ENCODE data around the gene CDYL.

Gene CDYL

DNA sequence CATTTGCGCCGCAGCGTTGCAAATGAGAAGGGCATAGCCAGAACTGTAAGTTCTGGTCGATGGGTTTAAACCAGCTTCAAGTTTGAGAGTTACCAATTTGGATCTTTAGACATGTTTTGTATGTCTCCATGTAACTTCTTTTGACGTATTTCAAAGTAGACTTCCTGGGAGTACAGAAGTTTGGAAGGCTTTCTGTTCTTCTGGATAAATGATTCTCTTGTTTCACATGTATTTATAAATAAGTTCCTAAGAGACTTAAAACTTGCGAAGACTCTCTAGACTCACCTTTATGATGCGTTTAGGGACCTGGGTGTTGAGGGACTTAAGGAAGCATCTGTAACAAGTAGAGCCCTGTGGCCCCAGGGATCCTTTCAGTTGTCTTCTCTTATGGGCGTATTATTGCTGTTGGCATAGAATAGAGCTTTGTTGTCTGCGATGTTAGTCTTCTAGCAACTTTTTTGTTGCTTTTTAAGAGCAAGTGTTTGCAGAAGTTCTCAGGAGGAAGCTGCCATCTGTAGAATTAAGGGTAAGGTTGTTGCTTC is 1.3 kb downstream of the CDYL start:
- H3K27ac Mint-ChIP-seq, result peak overlapping the region; percentile 82
- peak overlapping the region; percentile 86 for H3K4me3 Mint-ChIP-seq
- peaks cover 10% of the 10 kb centered on the region for H3K36me3 Mint-ChIP-seq (ENCODE audit: low read depth)
- peaks cover 11% of the 10 kb centered on the region for H3K9me3 Mint-ChIP-seq
- H3K4me1 Mint-ChIP-seq (ENCODE audit: low read depth), result peaks cover 40% of the 10 kb centered on the region
- no peak for DNase-seq (ENCODE audit: low spot score)
- H3K27me3 Mint-ChIP-seq (ENCODE audit: low read depth), result peaks cover 26% of the 10 kb centered on the region

DNA sequence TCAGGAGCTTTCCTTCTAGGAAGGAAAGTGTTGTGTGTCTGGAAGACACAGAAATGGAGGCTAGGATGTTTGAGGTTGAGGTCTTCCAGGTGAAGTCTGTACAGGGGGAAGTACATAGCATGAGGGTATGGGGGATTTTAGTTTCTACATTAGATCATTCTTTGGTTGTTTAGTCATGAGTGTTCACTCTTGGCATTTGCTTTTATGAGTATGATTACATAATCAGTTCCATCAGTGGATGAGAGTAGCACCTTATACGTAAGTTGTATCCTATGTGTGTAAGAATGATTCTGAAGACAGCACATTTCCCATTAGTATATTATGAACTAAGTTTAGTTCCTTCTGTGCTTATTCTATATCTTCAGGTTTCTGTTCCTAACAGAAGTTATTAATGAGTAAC is 1.9 kb downstream of the CDYL start:
- H3K4me3 Mint-ChIP-seq, result peak overlapping the region; percentile 86
- DNase-seq (ENCODE audit: low spot score), result no peak
- peaks cover 40% of the 10 kb centered on the region for H3K4me1 Mint-ChIP-seq (ENCODE audit: low read depth)
- no peak overlapping the region for H3K27ac Mint-ChIP-seq
- peaks cover 21% of the 10 kb centered on the region for H3K27me3 Mint-ChIP-seq (ENCODE audit: low read depth)
- peaks cover 11% of the 10 kb centered on the region for H3K9me3 Mint-ChIP-seq
- H3K36me3 Mint-ChIP-seq (ENCODE audit: low read depth), result peaks cover 13% of the 10 kb centered on the region

DNA sequence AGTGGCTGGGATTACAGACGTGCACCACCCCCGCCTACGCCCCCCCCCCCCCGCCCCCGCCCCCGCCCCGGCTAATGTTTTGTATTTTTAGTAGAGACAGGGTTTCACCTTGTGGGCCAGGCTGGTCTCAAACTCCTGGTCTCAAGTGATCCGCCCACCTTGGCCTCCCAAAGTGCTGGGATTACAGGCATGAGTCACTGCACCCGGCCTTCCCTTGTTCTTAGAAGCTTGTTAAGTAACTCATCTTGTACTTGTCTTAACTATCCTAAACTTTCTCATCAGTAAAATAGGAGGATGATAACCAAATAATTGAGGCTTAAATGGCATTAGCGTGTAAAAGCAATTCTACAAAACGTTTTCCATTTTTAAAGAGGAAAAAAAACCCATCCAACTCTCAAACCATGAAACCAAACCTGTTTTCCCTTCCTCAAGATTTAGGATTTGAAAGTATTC is 4.2 kb downstream of the CDYL start:
- no peak for DNase-seq (ENCODE audit: low spot score)
- no peaks in the 10 kb centered on the region for H3K27me3 Mint-ChIP-seq (ENCODE audit: low read depth)
- H3K4me1 Mint-ChIP-seq (ENCODE audit: low read depth), result peaks cover 35% of the 10 kb centered on the region
- no peak overlapping the region for H3K4me3 Mint-ChIP-seq
- H3K27ac Mint-ChIP-seq, result no peak overlapping the region
- H3K9me3 Mint-ChIP-seq, result peaks cover 18% of the 10 kb centered on the region
- H3K36me3 Mint-ChIP-seq (ENCODE audit: low read depth), result peaks cover 20% of the 10 kb centered on the region

DNA sequence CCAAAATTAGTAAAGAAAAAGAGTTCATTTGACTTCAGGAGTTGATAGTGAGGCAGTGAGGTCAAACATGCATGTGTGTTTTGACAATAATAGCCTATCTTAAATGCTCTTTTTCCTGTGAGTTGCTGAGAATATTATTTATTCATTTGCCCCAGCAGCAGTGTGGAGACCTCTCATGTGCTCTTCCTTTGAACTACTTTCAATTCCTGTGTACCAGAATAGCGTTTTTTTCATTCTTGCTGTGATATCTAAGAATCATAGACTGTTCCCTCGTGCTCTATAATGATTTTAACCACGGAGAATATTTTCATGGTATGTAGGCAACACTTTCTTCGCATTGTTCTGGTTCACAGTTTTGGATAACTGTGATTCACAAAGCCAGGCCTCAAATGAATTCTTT is 5.2 kb downstream of the CDYL start:
- Mint-ChIP-seq H3K36me3 (ENCODE audit: low read depth) (peaks cover 20% of the 10 kb centered on the region), H3K27ac (peak overlapping the region; percentile 60), H3K27me3 (ENCODE audit: low read depth) (no peaks in the 10 kb centered on the region), H3K4me1 (ENCODE audit: low read depth) (peaks cover 38% of the 10 kb centered on the region), H3K9me3 (peaks cover 18% of the 10 kb centered on the region), H3K4me3 (no peak overlapping the region)
- DNase-seq (ENCODE audit: low spot score), result no peak

DNA sequence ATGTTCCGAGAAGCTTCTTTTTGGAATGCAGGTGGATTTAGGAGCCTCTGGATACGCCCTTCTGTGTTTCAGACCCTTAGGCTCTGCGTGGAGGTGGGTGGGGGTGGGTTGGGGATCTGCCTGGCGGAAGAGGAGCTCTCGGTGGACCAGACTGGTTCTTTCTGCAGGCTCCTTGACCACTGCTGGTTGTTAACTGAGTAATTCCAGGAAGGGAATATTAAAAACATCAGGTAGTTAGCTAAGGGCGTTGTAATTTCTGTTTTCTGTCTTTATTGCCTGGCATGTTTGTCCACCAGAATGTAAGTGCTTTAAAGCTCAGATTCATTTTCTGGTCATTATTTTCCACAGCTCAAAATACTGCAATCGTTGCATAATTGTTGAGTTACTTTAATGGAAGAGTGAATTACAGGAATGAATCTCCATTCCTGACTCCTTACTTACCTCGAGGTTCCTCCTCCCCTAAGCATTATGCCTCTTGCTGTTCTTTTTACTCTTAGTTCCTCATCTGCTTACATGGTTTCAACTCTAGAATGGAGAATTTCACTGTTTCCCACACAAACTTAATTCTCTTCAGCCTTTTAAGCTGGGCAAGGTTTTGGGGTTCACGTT is 5.9 kb downstream of the CDYL start:
- peaks cover 43% of the 10 kb centered on the region for H3K4me1 Mint-ChIP-seq (ENCODE audit: low read depth)

DNA sequence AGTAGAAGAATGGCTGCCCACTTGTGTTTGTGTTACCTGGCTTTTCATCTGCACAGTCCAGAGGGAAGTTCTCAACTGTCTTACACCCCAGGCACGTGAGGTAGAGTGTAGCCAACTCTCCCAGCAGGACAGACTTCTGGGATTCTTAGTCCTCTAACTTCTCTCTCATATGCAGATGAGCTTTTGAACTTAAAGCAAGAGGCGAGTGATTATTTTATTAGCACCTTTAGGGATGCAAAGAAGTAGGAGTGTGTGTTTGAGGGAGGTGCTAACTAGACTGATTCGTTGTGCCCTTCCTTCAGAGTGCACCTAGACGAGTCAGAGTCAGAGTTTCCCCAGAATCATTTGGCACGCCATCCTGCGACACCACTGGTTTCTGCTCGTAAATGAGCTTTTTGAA is 10.8 kb downstream of the CDYL start:
- Mint-ChIP-seq H3K4me3 (peak overlapping the region; percentile 44), H3K4me1 (ENCODE audit: low read depth) (peaks cover 29% of the 10 kb centered on the region), H3K36me3 (ENCODE audit: low read depth) (peaks cover 12% of the 10 kb centered on the region)

More for the DNA sequence above, 5.9 kb downstream of the CDYL start:
- Mint-ChIP-seq H3K4me3 (no peak overlapping the region), H3K9me3 (peaks cover 18% of the 10 kb centered on the region), H3K27me3 (ENCODE audit: low read depth) (no peaks in the 10 kb centered on the region), H3K36me3 (ENCODE audit: low read depth) (peaks cover 20% of the 10 kb centered on the region), H3K27ac (no peak overlapping the region)
- no peak for DNase-seq (ENCODE audit: low spot score)

DNA sequence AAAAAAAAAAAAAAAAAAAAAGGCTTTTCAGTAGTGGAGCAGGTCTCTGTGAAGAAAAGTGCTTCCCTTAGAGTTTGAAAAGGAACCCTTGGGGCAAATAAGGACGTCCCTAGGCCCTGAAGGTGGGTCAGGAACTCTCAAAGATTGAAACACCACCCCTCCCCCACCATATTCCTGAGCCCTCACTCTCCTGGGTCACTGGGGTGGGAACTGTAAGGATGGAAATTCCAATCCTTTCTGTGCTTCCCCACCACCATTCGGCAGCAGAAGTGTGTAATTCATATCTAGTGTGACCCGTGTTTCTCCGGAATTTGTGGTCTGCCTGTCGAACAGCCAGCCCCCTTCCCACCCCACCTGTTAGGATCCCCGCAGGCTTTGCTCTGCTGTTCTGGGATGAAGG is 12.3 kb downstream of the CDYL start:
- Mint-ChIP-seq H3K27me3 (ENCODE audit: low read depth) (no peaks in the 10 kb centered on the region), H3K9me3 (peaks cover 7% of the 10 kb centered on the region), H3K4me1 (ENCODE audit: low read depth) (peaks cover 26% of the 10 kb centered on the region), H3K27ac (no peak overlapping the region), H3K36me3 (ENCODE audit: low read depth) (peaks cover 10% of the 10 kb centered on the region), H3K4me3 (no peak overlapping the region)
- no peak for DNase-seq (ENCODE audit: low spot score)

More for the DNA sequence above, 10.8 kb downstream of the CDYL start:
- Mint-ChIP-seq H3K27ac (no peak overlapping the region), H3K27me3 (ENCODE audit: low read depth) (no peaks in the 10 kb centered on the region), H3K9me3 (peaks cover 7% of the 10 kb centered on the region)
- DNase-seq (ENCODE audit: low spot score), result no peak

DNA sequence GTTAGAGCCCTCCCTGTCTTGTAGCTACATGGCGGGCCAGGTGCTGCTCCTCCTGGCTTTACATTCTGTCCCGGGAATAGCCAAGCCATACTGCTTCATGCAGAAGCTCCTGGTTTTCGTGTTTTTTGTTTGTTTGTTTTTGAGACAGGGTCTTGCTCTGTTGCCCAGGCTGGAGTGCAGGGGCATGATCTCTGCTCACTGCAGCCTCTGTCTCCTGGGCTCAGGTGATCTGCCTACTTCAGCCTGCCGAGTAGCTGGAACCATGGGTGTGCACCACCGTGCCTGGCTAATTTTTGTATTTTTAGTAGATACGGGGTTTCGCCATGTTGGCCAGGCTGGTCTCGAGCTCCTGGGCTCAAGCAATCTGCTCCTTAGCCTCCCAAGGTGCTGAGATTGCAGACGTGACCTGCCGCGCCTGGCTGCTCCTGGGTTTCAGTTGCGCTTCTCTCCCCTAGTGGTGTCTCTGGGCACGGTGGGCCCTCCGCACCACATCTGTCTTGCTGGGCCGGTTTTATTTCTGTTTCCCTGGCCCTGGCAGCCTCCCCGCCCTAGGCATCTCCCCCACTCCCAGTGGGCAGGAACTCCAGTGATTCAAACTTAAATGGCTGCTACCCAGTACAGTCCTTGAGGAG is 12.9 kb downstream of the CDYL start:
- no peaks in the 10 kb centered on the region for H3K27me3 Mint-ChIP-seq (ENCODE audit: low read depth)
- H3K36me3 Mint-ChIP-seq (ENCODE audit: low read depth), result peaks cover 5% of the 10 kb centered on the region
- peaks cover under 1% of the 10 kb centered on the region for H3K9me3 Mint-ChIP-seq
- H3K4me1 Mint-ChIP-seq (ENCODE audit: low read depth), result peaks cover 24% of the 10 kb centered on the region
- no peak overlapping the region for H3K27ac Mint-ChIP-seq
- no peak overlapping the region for H3K4me3 Mint-ChIP-seq
- no peak for DNase-seq (ENCODE audit: low spot score)

DNA sequence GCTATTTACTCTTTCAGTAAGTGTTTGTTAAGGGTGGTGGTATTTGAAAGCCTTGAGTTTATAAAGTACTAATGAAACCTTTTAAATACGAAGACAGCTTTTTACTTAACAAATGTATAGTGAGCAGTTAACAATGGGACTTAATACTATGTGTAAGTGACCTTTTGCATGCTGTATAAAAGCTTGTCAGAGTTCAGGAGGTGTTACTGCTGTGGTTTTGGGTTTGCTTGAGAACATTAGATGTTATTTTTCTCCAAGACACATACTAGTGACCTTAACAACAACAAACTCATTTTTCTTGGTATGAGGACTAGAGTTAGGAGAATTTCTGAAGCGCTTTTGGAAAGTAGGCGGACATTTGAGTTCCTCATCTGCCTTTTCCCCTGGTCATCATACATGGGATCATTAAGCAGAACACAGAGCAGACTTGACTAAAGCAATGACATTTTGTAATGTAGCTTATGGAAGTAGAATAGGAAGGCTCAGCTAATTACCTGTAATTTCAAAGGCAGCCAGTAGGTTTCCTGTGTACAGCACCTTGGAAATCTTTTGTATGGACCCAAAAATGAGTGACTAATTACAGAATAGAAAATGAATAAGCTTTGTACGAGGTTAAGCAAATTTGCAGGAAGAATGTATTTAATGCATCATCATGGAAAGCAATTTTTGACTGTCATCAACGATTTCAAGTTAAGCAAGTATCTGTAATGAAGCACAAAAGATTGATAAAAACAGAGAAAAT is 14.1 kb downstream of the CDYL start:
- Mint-ChIP-seq H3K36me3 (ENCODE audit: low read depth) (peaks cover 3% of the 10 kb centered on the region), H3K27me3 (ENCODE audit: low read depth) (no peaks in the 10 kb centered on the region), H3K4me3 (no peak overlapping the region), H3K27ac (no peak overlapping the region), H3K9me3 (no peaks in the 10 kb centered on the region), H3K4me1 (ENCODE audit: low read depth) (peaks cover 22% of the 10 kb centered on the region)
- no peak for DNase-seq (ENCODE audit: low spot score)

DNA sequence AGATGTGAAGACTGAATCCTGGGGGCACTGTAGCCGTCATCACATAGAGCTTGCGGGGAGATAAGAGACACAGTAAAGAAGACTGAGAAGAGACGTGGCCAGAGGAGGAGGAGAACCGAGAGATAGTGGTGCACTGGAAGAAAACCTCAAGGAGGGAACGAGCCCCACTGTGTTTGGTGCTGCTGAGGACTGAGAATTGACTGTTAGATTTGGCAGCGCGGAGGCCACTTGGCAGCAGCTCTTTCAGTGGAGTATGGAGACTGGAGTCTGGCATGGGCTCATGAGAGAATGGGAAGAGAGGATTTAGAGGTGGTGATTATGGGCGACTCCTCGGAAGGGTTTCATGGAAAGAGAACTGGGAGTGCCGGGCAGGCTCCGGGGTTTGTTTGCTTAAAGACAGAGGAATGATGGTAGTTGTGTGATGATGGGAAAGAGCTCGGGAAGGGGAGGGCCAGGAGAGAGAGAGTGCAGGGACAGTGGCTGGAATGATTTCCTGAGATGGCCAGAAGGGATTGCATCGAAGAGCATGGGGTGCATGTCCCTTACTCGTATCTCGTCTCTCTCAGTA is 18.0 kb downstream of the CDYL start:
- no peak for DNase-seq (ENCODE audit: low spot score)
- H3K27me3 Mint-ChIP-seq (ENCODE audit: low read depth), result no peaks in the 10 kb centered on the region
- no peaks in the 10 kb centered on the region for H3K9me3 Mint-ChIP-seq
- peaks cover 12% of the 10 kb centered on the region for H3K4me1 Mint-ChIP-seq (ENCODE audit: low read depth)
- no peak overlapping the region for H3K4me3 Mint-ChIP-seq
- no peak overlapping the region for H3K27ac Mint-ChIP-seq
- peaks cover 3% of the 10 kb centered on the region for H3K36me3 Mint-ChIP-seq (ENCODE audit: low read depth)

DNA sequence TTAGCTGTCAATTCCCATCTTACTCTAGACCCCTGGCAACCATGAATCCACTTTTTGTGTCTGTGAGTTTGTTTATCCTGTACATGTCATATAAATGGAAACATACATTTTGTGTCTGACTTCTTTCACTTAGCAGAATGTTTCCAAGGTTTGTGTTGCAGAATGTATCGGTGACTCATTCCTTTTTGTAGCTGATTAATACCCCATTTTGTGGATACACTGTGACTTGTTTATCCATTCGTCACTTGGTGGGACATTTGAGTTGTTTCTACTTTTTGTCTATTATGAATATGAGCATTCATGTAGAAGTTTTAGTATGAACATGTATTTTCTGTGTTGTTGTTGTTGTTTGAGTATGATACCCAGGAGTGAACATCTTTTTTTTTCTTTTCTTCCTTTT is 21.4 kb downstream of the CDYL start:
- Mint-ChIP-seq H3K4me3 (no peak overlapping the region), H3K4me1 (ENCODE audit: low read depth) (peaks cover 23% of the 10 kb centered on the region), H3K27ac (no peak overlapping the region), H3K9me3 (peaks cover 14% of the 10 kb centered on the region), H3K27me3 (ENCODE audit: low read depth) (no peaks in the 10 kb centered on the region), H3K36me3 (ENCODE audit: low read depth) (peaks cover 3% of the 10 kb centered on the region)
- DNase-seq (ENCODE audit: low spot score), result no peak

DNA sequence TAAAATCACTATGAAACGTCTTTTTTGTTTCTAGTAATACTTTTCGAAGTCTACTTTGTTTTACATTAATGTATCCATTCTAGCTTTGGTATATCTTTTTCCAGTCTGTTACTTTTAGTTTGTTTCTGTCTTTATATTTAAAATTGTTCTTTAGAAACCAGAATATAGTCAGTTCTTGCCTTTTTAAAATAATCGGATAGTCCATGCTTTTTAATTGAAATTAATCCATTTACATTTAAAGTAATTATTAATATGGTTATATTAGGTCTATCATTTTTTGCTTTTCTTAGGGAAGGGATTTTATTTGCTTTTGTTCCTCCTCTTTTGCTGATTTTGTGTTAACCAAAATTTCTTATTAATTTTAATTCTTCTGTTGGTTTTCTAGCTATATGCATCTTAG is 23.7 kb downstream of the CDYL start:
- Mint-ChIP-seq H3K36me3 (ENCODE audit: low read depth) (peaks cover 3% of the 10 kb centered on the region), H3K27me3 (ENCODE audit: low read depth) (no peaks in the 10 kb centered on the region), H3K4me3 (no peak overlapping the region), H3K4me1 (ENCODE audit: low read depth) (peaks cover 26% of the 10 kb centered on the region), H3K9me3 (peaks cover 14% of the 10 kb centered on the region), H3K27ac (no peak overlapping the region)
- no peak for DNase-seq (ENCODE audit: low spot score)

DNA sequence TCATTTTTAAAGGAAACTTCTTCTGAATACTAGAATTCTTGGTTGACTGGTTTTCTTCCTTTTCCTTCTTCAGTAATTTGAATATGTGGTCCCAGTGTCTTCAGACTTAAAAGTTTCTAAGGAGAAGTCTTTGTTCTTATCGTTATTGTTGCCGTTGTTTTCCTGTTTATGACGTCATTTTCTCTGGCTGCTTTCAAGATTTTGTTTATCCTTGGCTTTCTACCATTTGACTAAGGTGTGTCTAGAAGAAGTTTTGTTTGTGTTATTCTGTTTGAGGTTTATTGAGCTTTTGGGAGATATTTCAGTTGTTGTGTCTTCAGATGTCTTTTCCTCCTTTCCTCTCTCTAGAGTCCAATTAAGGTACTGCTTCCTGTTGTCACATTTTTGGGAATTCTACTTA is 24.5 kb downstream of the CDYL start:
- H3K4me3 Mint-ChIP-seq, result no peak overlapping the region
- DNase-seq (ENCODE audit: low spot score), result no peak
- H3K27me3 Mint-ChIP-seq (ENCODE audit: low read depth), result no peaks in the 10 kb centered on the region
- H3K36me3 Mint-ChIP-seq (ENCODE audit: low read depth), result peaks cover 3% of the 10 kb centered on the region
- peaks cover 26% of the 10 kb centered on the region for H3K4me1 Mint-ChIP-seq (ENCODE audit: low read depth)
- H3K27ac Mint-ChIP-seq, result no peak overlapping the region
- H3K9me3 Mint-ChIP-seq, result peaks cover 14% of the 10 kb centered on the region
